ENCODE measurements around the gene NT5C1B. TPM values are rescaled to one million over a fixed set of nuclear protein-coding genes. Genes with fewer than 3 reads are reported as not detected.

The NT5C1B gene
- total RNA-seq, 1 donor, result not detected

DNA sequence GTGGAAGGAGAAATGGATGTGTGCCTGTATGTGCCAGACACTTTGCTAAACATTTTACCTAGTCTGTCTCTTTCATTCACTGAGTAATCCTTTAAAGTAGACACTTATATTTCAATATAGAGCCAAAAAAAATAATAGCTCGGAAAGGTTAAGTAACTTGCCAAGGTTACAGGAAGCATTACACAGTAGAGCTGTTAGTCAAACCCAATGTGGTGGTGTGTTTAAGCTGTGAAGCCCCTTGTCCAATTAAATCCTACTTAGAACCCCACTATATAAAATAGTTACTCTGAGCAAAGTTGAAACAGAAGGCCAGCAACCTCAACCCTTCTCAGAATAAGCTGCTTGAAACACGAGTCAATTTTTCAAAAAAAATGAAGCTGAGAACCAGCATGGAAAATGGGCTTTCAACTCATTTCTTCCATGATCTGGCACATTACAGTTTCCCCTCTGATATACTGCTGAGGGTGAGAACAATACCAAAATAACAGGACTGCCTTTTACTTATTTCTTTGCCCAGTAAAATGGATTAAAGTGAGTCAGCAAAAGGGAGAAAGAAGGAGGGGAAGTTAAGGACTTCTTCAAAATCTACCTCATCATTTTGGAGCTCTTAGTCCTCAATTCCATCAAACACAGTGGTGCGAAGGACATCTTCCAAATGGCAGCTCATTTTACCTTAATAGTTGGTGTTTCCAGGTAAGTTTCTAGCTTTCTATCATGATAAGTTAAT, 36.9 kb downstream of the NT5C1B start:
- DNase-seq (ENCODE audit: low read depth in 2 of 3, low spot score in 2 of 3), result no peak

GRCh38 chr2:18551623-18552022, 37.7 kb downstream of the NT5C1B start:
- no peak for DNase-seq (ENCODE audit: low read depth in 2 of 3, low spot score in 2 of 3)

GRCh38 chr2:18551169-18551568, 38.2 kb downstream of the NT5C1B start:
- DNase-seq (ENCODE audit: low read depth in 2 of 3, low spot score in 2 of 3), result no peak

GRCh38 chr2:18550433-18550832, 38.9 kb downstream of the NT5C1B start:
- no peak for DNase-seq (ENCODE audit: low read depth in 2 of 3, low spot score in 2 of 3)

GRCh38 chr2:18549083-18549482, 40.3 kb downstream of the NT5C1B start:
- no peak for DNase-seq (ENCODE audit: low read depth in 2 of 3, low spot score in 2 of 3)

DNA sequence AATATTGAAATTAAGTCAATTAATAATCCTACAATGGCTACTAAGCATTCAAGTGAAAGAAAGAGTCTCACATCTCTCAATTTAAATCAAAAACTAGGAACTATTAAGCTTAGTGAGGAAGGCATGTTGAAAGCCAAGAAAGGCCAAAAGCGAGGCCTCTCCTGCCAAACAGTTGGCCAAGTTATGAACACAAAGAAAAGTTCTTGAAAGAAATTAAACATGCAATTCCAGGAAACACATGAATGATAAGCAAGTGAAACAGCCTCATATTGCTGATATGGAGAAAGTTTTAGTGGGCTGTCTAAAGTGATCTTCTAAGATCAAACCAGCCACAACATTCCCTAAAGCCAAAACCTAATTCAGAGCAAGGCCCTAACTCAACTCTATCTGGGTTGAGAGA, 40.7 kb downstream of the NT5C1B start:
- no peak for DNase-seq (ENCODE audit: low read depth in 2 of 3, low spot score in 2 of 3)

DNA sequence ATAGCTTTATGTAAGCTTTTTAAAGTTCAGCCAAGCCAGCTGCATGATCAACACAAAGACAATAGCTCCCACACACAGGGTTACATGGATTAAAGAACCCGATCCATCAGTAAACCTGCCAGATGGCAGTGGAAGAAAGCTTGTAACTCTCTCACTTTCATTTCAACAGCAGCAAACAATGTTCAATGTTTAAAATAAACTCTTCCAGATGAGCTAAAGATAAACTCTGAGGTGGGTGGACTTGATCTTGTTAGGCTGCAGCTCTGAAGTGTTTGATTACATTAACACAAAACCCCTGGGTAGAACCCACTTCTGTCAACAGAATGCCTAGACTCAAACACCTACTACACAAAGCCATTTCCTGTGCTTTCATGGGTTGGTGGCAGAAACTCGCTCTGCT, 42.8 kb downstream of the NT5C1B start:
- no peak for DNase-seq (ENCODE audit: low read depth in 2 of 3, low spot score in 2 of 3)

DNA sequence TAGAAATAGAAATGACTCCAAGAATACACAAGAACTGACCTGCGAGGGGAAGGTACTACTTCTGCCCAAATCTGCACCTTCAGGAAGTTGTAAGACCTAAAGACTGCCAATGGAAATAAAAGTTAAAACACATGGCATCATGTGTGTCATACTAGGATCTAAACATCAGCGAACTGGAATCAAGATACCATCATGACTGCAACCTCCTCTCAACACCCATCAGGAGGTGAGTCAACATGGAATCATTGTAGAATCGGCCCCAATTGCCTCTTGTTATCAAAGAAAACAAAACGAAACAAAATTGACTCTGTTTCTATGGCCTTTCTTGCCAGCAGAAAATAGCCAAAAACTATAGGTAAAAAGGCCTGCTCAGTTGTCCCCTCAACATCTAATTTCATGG, 44.0 kb downstream of the NT5C1B start:
- no peak for DNase-seq (ENCODE audit: low read depth in 2 of 3, low spot score in 2 of 3)

- no peak for DNase-seq (ENCODE audit: low read depth in 2 of 3, low spot score in 2 of 3)
Observed at GRCh38 chr2:18544171-18544570, 45.2 kb downstream of the NT5C1B start.

DNA sequence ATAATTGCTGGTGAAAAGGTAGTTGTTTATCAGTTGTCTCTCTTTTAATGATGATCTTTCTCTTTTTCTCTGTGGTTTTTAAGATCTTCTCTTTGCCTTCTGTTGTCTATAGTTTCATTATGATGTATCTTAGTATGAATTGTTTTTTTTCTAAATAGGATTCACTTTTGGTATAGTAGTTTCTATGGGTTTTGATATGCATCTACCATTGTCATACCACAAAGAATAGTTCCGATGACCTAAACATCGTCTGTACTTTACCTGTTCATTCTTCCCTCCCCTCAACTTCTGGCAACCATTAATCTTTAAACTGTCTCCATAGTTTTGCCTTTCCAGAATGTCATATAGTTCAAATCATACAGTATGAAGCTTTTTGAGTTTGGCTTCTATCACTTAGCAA, 48.5 kb downstream of the NT5C1B start:
- DNase-seq (ENCODE audit: low read depth in 2 of 3, low spot score in 2 of 3), result no peak

- DNase-seq (ENCODE audit: low read depth in 2 of 3, low spot score in 2 of 3), result no peak
Observed at GRCh38 chr2:18536697-18537096, 52.7 kb downstream of the NT5C1B start.

- no peak for DNase-seq (ENCODE audit: low read depth in 2 of 3, low spot score in 2 of 3)
Observed at GRCh38 chr2:18536100-18536499, 53.3 kb downstream of the NT5C1B start.

DNA sequence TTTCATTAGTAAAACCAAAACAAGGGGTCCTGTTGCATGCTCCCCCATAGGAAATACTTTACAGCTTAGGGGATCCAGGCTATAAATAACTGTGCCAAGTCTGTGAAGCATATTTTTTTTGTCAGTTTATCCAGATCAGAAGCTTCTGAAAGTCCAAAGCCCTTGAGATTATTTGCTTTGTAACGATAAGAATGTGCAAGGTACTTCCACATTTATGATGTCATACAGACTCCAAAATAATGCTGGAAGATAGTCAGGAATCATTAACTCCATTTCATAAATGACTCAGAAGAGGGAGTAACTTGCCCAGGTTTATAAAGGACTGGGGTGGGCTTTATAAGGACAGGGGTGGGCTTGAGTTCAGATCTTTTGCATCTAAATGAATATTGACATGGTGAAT, 58.2 kb downstream of the NT5C1B start:
- DNase-seq (ENCODE audit: low read depth in 2 of 3, low spot score in 2 of 3), result no peak

DNA sequence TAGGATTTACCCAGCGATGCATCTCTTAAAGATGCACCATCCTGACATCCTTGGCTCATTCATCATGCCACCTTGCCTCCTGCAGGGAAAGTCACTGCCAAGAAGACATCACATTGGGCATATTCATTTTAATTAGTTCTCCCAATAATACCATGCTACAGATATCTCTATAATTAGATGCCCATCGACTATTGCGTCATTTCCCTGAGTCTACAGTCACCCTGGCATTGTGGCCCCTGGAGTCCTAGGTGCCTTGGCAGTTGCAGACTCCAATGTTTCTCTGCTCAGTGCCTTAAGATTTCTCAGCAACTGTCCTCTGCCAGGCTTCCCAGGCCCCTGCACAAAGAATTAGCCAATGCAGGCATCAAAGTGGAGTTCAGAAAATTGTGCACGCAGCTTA, 61.5 kb downstream of the NT5C1B start:
- DNase-seq (ENCODE audit: low read depth in 2 of 3, low spot score in 2 of 3), result no peak

DNA sequence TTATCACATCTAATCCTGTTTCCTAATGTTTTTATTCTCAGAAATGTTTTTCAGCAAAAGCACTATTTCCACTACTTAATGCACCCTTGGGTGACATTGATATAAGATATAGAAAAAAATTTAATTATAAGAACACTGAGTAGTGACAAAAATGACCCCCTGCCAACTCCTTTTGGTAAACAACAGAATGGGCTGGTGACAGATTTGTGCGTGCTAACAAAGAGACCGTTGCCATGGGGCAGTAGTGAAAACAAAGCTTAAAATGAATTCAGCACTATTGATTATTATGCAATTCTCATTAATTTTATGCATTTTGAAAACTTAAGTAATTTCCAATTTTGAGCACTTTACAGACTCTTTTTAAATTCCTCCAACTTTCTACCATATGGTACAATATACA, 62.0 kb downstream of the NT5C1B start:
- no peak for DNase-seq (ENCODE audit: low read depth in 2 of 3, low spot score in 2 of 3)

DNA sequence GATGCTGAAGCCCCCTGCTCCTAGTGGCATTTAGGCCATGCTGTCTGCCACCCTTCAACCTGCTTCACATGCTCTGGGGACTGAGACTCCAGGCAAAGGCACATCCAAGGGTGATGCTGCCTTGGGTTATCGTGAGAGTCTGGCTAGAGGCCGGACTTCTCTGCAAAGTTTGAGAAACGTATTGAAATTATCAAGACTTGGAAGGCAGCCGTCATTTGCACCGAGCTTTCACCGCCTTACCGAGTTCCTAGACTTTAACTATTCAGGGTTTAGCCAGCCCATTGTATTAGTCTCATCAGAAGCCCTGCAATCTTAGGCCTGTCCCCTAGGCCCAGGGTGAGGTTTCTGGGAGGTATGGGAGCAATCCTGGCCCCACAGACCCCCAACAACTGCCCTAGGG, 62.9 kb downstream of the NT5C1B start:
- no peak for DNase-seq (ENCODE audit: low read depth in 2 of 3, low spot score in 2 of 3)

DNA sequence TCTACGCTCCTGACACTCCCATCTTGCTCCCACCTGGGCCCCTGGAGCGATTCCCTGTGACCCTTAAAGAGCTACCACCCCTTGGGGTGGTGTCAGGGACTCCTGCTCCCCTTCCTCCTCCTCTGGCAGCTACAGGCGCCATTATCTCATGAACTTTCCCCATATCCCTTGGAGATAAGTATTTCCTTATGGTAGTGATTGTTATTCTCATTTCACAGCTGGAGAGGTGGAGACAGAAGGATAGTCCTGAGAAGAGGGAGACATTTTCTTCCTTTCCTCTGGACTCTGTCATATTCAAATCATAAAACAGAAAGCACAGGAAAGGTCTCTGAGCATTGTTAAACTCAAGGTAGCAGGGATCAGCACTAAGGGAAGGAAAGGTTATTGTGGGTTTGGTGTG, 63.5 kb downstream of the NT5C1B start:
- no peak for DNase-seq (ENCODE audit: low read depth in 2 of 3, low spot score in 2 of 3)

- DNase-seq (ENCODE audit: low read depth in 2 of 3, low spot score in 2 of 3), result no peak
Observed at GRCh38 chr2:18525236-18525635, 64.1 kb downstream of the NT5C1B start.

GRCh38 chr2:18522484-18523146, 66.8 kb downstream of the NT5C1B start:
- DNase-seq (ENCODE audit: low read depth in 2 of 3, low spot score in 2 of 3), result no peak

GRCh38 chr2:18520451-18521425, 68.6 kb downstream of the NT5C1B start:
- DNase-seq (ENCODE audit: low read depth in 2 of 3, low spot score in 2 of 3), result peak; percentile 42 to 81 (median 46)

GRCh38 chr2:18519914-18520450, 69.4 kb downstream of the NT5C1B start:
- DNase-seq (ENCODE audit: low read depth in 2 of 3, low spot score in 2 of 3), result no peak

Data from hematopoietic multipotent progenitor cell (in vitro differentiated cells).